Measurements from ENCODE around the gene RLBP1.
A peak's percentile ranks its signal among the peaks of the same experiment; 100 is the strongest.

Gene RLBP1

DNA sequence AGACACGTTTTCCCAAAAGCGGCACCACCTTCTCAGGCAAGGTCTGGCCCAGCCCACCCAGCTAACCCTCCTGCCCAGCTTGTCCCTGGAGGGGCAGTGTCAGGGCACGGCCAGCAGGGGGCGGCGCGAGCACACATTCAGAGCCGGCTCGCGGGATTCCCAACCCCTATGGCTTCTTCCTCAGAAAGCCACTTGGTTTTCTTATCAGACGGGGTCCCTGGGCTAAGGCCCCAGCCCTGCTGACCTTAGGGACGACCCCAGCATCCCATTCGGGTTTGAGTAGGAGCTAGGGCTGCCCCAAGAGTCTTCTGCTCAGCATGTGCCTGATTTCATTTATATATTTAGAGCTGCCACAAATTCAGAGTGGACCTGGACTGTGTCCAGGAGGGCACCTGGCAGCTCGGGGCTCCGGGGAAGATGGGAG, 14.5 kb downstream of the RLBP1 start:
- TF ChIP-seq, protein P1, sequence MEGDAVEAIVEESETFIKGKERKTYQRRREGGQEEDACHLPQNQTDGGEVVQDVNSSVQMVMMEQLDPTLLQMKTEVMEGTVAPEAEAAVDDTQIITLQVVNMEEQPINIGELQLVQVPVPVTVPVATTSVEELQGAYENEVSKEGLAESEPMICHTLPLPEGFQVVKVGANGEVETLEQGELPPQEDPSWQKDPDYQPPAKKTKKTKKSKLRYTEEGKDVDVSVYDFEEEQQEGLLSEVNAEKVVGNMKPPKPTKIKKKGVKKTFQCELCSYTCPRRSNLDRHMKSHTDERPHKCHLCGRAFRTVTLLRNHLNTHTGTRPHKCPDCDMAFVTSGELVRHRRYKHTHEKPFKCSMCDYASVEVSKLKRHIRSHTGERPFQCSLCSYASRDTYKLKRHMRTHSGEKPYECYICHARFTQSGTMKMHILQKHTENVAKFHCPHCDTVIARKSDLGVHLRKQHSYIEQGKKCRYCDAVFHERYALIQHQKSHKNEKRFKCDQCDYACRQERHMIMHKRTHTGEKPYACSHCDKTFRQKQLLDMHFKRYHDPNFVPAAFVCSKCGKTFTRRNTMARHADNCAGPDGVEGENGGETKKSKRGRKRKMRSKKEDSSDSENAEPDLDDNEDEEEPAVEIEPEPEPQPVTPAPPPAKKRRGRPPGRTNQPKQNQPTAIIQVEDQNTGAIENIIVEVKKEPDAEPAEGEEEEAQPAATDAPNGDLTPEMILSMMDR (conservative IDR thresholded peaks at IDR 0.05; ENCODE audit: control insufficient read depth, insufficient read depth, low read depth, low read length), result peak; percentile 92
- H3K4me3 ChIP-seq (ENCODE audit: control insufficient read depth, low read depth, low read length), result no peak overlapping the region
- peak; percentile 62 for DNase-seq (ENCODE audit: low read depth)

- TF ChIP-seq, protein P1 (conservative IDR thresholded peaks at IDR 0.05; ENCODE audit: control insufficient read depth, insufficient read depth, low read depth, low read length), result no peak
- no peak for DNase-seq (ENCODE audit: low read depth)
Measured at GRCh38 chr15:89205991-89206585, 15.3 kb downstream of the RLBP1 start.

GRCh38 chr15:89203705-89204273, 17.6 kb downstream of the RLBP1 start:
- DNase-seq (ENCODE audit: low read depth), result no peak
- TF ChIP-seq, protein P1 (conservative IDR thresholded peaks at IDR 0.05; ENCODE audit: control insufficient read depth, insufficient read depth, low read depth, low read length), result no peak
- no peak overlapping the region for H3K4me3 ChIP-seq (ENCODE audit: control insufficient read depth, low read depth, low read length)

More at GRCh38 chr15:89205991-89206585, 15.3 kb downstream of the RLBP1 start:
- no peak overlapping the region for H3K4me3 ChIP-seq (ENCODE audit: control insufficient read depth, low read depth, low read length)

GRCh38 chr15:89201465-89202005, 19.8 kb downstream of the RLBP1 start:
- TF ChIP-seq, protein P1 (conservative IDR thresholded peaks at IDR 0.05; ENCODE audit: control insufficient read depth, insufficient read depth, low read depth, low read length), result no peak
- DNase-seq (ENCODE audit: low read depth), result no peak
- no peak overlapping the region for H3K4me3 ChIP-seq (ENCODE audit: control insufficient read depth, low read depth, low read length)

- no peak overlapping the region for H3K4me3 ChIP-seq (ENCODE audit: control insufficient read depth, low read depth, low read length)
- TF ChIP-seq, protein P1 (conservative IDR thresholded peaks at IDR 0.05; ENCODE audit: control insufficient read depth, insufficient read depth, low read depth, low read length), result no peak
- no peak for DNase-seq (ENCODE audit: low read depth)
Measured at GRCh38 chr15:89200182-89200581, 21.2 kb downstream of the RLBP1 start.

- DNase-seq (ENCODE audit: low read depth), result no peak
- no peak overlapping the region for H3K4me3 ChIP-seq (ENCODE audit: control insufficient read depth, low read depth, low read length)
- TF ChIP-seq, protein P1 (conservative IDR thresholded peaks at IDR 0.05; ENCODE audit: control insufficient read depth, insufficient read depth, low read depth, low read length), result no peak
Measured at GRCh38 chr15:89199746-89200145, 21.6 kb downstream of the RLBP1 start.
